Suprapubic skin (tissue), 2 donors: ENCODE data around the gene ELK4.

Experiments used
- EP300 ChIP-seq: sonication (generic); formaldehyde crosslinking; IDR thresholded peaks from one replicate; pipeline ENCODE4 v1.6.1; 2017; ENCODE audit warnings: antibody characterized with exemption
- POLR2A ChIP-seq, 2 donors: fragments of 450-650 bp; IDR thresholded peaks; one replicate each; pipeline ENCODE4 v1.6.1; 2017; ENCODE audit warnings: antibody characterized with exemption in 2 of 2, mild to moderate bottlenecking in 2 of 2, moderate library complexity in 2 of 2

GRCh38 chr1:205675247-205675646, 43.4 kb upstream of the ELK4 start:
- TF ChIP-seq EP300: no peak
- no peak for TF ChIP-seq POLR2A (IDR thresholded peaks at IDR 0.05)
